Cerebellar cortex (tissue), 1 donor: ENCODE measurements around the gene SCRG1.
A peak's percentile ranks its signal among the peaks of the same experiment; 100 is the strongest.

Experiments used
- DNase-seq: peaks from one replicate; pipeline ENCODE4 v3.0.0-alpha.2; 2015; ENCODE audit warnings: low spot score

Gene SCRG1

DNA sequence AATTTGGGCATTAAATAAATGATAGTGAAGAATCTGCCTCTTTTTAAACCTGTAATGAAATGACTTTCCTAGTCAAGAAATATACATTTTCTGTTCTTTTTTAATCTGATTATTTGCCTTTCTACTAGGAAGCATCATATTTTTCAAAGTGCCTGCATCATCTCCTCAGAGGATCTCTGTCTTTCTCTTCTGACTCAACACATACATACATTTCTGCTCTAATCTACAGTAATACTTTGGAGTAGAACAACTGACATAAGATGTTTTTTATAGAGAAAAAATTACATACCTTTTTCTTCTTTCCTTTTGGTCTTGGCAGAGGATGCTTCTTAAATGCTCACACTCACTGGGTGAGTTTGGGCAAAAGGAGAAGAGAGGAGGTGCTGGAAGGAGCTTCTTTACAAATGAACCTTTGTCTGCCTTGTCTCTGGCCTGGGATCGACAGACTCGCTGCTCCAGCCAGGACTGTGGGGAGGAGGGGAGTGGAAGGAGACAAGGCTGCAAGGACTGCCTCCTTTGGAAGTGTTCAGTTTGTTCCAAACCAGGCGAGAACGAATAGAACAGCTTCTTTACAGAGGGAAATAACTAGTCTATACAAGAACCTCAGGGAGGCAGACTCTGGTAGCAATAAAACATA is at the start of gene SCRG1:
Gene SCRG1, minus strand, starts transcription at position 338 of the 637 bp plus-strand sequence. CDS start 7,702 bp downstream, outside the sequence.
- DNase-seq: peak; percentile 14

DNA sequence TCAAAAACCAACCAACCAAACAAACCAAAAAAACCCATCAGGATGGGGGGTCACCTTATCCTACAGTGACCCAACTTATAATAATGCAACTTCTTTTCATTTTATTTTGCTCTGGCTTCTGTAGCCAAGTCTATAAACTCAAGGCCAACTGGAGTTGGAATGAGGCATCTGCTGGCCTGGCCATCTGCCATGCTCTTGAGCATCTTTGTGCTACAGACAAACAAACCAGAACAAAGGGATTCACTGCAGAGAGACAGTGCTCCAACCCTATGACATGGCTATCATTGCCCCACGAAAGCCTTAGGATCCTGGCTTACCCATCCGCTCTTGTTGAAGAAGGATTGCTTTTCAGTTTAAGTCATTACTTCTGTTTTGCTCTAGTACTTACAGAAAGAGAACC is 49.2 kb upstream of the SCRG1 start:
- peak; percentile 96 for DNase-seq

DNA sequence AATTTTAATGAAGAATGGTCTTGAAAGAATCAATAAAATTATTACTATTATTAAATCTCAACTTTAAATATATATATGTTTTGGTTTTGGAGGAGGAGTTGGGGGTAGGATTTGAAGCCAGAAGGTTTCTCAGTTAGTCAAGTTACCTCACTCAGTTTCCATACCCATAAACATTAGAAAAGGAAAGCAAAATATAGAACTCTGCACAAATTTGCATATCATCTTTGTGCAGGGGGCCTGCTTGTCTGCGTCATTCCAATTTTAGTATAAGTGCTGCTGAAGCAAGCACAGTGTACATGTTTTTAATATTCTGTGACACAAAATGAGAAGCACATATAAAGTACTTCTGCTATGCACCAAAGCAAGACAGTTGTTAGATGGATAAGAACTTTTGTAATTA is 47.5 kb upstream of the SCRG1 start:
- DNase-seq: no peak

DNA sequence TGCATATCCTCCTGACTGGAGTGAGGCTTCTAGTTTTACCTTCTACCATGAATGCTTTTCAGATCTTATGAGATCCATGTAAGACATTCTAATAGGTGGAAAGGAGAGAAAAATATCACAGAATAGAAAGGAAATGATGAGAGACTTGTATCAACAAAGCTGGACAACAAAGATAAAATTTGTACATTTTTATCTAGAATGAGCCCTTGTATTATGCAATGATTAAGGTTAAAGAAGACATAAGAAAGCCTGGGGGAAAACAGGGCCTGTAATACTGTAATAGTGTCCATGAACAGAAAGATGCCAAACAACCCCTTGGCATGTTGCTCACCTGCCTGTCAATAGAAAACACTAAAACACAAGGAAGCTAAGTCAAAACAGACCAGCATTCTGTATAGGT is 44.2 kb upstream of the SCRG1 start:
- no peak for DNase-seq

DNA sequence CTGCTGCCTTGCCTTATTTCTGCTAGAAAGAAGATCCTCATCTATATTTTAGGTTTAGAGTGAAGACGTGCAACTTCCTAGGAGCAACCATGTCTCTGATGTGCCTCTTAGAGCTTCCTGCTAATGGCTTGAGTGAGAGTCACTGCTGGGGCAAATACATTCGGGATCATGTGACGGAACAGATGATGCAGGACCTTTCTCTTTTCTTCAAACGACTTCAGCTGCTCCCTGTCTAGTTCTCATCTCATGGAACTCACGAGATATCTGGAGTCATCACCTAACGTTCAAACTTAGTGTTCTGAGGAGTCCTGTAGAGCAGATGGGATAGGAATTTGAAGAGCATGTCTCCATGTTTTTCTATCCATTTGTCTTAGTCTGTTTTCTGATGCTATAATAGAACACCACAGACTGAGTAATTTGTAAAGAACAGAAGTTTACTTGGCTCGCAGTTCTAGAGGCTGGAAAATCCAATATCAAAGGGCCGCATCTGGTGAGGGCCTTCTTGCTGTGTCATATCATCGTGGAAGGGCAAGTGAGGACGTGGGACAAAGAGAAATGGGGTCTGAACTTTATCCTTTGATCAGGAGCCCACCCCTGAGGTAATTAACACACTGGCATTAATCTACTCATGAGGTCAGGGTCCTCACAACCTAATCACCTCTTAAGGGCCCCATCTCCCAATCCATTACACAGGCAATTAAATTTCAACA is 43.5 kb upstream of the SCRG1 start:
- no peak for DNase-seq

DNA sequence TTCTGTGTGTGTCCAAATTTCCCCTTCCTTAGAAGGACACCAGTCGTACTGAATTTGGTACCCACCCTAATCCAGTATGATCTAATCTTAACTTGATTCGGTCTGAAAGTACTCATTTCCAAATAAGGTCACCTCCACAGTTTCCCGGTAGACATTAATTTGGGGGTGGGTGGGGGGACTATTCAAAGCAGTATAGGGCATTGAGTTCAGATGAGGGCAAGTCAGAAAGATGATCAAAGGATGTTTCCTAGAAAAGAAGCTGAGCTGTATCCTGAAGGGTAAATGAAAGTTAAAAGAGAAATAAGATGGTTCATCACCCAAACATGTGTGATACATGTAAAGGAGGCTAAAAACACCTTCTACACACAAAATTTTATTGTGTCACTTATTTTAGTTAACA is 42.0 kb upstream of the SCRG1 start:
- DNase-seq: no peak

DNA sequence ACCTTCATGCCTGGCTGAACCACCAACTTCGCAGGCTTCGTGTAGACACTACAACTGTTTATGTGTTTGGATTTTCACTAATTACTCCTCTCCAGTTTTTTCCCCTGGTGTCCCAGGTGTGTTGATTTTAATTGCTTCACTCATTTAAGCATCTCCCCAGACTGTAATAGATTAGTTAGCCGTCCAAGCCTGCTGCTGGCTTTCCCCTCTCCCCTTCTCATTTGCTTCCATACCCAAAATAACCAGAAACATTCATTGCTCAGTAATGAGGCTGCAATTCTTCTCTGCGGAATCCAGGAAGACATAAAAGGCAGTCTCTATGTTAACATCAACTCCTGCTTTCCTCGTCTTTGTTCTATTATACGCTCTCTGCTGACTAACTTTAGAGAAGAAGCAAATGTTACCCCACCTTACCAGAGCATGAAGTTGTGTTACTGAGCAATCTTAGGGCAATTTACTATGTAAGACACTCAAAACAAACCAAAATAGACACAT is 37.9 kb upstream of the SCRG1 start:
- DNase-seq: no peak

DNA sequence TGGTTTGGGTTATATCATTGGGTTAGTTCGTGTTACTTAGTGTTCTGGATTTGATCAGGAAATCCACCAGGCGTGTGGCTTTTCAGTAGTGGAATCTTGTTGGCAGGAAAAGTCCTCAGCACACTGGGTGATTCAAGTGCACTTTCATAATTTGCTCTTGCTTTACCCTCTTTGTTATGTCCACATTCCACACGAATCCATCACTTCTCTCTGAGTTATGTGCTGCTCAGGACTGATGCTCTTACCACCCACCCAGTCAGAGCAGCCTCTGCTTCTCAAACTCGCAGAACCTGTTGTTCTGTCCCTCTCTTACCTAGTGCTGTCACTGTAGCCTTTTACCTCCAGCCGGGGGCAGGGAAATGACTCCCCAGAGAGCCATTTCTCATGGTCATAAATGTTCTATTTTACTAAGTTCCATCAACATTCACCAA is 37.2 kb upstream of the SCRG1 start:
- no peak for DNase-seq

DNA sequence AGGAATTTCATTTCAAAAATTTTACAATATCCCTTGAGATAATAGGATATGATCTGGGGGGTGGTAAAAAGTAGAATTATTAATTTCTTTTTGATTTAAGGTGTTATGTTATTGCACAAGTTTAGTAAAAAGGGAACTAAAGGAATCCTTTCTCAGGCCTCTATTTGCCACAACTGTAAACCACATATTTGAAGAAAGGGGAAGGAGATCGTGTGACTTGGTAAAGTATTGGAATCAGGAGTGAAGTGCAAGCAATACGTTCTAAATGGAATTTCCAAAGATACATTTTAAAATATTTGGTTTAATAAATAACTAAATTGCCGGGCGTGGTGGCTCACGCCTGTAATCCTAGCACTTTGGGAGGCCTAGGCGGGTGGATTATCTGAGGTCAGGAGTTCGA is 35.3 kb upstream of the SCRG1 start:
- DNase-seq: no peak

DNA sequence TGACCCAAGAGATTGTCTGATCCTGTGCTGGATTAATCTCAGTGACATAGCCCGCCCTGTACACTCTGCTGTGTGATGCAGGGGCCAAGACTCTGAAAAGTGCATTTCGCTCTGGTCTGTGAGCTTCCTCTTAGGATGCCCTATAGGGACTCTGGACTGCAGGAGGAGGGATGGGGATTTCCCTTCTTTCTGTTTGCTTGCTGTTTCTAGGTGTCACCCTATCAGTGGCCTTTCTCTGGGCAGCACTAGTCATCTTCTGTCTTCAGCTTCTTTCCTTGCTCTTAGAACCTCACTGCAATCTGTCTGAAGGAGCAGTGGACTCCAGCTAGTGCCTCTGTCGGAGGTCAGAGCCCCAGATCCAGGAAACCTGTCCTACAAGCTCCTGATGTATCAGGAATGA is 34.5 kb upstream of the SCRG1 start:
- DNase-seq: no peak

DNA sequence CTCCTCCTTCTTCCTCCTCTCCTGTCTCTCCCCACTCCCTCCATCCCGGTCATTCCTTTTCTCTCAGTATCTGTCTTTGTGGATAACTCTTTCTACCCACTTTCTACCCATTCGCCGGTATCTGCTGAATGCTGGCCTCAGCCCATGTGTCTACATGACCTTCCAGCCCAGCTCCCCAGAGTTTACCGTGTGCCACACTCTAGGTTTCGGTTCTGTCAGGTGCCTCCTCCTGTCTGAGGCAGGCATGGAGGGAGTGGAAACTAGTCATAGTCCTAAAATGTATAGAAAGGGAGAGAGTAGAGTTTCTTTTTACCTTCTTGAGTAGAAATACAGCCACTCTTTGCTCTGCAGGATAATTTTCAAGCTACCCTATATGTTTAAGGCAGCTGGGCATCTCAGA is 33.5 kb upstream of the SCRG1 start:
- DNase-seq: no peak

DNA sequence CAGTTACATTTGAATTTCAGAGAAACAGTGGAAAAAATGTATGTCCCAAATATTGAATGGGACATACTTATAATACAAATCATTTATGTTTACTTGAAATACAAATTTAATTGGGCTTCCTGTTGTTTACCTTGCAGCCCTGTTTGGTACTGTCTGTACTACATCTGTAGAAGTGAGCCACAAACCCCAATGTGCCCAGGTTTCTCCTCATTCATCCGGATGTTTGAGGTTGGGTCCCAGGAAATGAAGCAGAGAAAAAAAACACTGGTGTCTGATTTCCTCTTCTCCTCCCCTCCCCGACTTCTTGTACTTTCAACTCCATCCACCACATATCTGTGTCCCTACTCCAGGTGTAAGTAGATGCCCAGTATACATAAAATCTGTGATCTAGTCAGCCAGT is 27.1 kb upstream of the SCRG1 start:
- DNase-seq: no peak

DNA sequence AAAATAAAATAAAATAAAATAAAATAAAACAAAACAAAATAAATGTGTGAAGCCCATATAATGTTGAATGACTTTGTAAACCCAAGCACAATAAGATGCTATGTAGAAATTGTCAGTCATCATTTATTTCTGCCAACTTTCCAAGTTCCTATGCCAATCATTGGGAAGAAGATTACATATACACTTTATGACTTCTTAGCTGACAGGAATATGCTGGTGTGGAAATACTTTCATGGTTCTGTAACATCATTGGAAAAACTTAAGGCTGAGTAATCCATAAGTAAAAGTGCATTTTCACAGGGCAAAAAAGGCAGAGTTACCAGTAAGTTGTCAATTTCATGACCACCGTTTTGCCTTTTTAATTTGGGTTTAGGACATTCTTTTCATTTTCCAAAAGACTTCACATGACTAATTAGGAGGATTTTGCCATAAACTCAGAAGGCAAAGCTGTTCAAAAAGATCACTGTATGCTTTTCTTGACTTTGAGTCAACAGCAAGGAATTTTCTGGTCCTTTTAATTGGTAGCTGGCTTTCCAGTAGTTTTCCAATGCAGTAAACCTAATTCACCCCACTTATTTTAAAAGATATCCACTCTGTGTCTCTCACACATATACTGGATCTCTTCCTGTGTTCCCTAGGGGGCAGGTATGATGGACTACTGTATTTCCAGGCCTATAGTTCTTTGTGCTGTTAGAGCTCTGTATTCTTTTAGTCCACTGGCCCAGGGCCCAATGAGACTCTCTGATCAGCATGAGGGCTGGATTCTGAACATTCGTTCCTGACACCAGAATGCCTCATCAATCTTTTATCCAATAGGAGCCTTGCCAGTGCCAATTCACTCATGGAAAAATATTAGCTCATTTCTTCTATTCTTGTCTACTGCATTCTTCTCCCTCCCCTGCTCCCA is 26.2 kb upstream of the SCRG1 start:
- no peak for DNase-seq

DNA sequence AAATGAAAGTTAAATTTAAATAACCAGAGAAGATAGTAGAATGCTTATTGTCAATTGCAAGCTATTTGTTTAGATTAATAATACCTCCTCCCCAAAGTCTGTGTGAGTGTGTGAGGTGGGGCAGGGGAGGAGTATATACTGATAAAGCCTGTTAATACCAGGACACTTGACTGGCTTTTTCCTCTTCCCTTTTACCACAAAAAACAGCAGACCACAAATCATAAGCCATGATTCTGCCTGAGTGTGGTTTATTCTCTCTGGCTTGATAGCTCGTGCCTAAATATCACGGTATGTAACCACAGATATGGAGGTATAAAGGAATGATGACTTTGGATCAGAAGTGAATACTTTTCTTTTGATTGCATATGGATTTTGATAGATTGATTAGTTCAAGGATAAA is 21.9 kb upstream of the SCRG1 start:
- no peak for DNase-seq

DNA sequence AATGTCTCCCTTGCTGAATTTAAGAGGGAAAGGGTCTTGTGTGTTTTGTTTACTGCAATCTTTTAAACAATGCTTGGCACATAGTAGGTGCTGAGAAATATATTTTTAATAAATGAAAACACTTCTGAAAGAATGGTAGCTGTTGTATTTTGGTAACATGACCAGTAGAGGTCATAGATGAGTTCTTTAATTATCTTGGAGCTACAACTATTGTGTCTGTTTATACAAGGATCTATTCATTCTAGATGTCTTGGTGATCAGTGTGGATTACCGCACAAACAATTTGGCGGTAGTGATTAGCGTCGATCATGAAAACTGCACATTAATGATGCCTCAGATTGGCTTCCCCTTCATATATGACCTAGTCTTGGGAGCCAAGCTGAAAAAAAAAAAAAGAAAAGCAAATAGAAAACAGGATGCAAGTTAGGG is 21.4 kb upstream of the SCRG1 start:
- DNase-seq: peak; percentile 51

DNA sequence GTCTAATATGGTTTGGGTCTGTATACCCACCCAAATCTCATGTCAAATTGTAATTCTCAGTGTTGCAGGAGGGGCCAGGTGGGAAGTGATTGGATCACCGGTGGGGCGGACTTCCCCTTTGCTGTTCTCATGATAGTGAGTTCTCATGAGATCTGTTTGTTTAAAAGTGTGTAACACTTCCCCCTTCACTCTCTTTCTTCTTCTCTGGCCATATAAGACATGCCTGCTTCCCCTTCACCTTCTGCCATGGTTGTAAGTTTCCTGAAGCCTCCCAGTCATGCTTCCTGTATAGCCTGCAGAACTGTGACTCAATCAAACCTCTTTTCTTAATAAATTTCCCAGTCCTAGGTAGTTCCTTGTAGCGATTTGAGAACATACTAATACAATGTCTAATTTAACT is 19.7 kb upstream of the SCRG1 start:
- DNase-seq: no peak

DNA sequence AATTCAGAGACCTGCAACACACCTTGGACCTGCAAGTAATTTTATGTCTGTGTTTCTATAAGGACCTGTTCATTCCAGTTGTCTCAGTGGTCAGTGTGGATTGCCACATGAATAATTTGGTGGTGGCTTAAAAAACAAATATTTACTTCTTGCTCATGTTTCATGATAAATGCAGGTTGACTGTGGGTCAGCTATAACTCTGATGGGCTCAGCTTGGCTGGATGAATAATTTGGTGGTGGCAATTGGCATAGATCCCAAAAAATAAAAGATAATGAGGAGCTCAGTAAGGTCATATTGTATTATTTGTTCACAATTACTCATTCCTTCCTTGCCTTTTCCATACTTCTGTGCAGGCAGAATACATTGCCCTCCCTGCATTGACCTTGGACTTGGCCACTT is 18.9 kb upstream of the SCRG1 start:
- DNase-seq: no peak

DNA sequence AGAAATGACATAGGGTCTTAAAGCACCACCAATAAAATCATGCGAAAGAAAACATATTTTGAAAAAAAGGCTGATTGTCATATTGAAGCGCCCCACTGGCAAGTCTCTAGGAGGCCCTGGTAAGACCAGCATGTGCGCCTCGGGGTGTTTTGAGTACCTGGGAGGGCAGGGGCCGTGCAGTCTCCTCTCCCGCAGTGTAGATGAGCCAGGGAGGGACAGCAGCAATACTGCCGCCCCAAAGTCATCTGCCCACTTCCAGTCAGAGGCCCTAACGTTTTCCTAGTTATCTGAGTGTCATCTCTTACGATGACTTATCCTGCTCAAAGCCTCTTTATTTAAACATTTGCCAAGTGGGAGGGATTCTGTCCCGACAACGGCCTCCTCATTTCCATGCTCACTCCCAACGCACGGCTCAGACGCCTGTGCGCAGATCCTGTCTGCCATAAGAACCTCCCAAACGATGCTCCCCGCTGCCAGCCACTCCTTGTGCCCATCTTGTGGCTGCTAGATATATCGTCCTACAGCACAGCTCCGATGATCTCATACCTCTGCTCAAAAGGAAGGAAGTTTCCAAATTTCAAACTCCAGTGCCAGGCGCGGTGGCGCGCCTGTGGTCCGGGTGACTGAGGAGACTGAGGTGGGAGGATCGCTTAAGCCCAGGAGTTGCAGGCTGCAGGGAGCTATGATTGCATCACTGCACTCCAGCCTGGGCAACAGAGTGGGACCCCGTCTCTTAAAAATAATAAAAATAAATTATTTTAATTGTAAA is 17.2 kb upstream of the SCRG1 start:
- no peak for DNase-seq

DNA sequence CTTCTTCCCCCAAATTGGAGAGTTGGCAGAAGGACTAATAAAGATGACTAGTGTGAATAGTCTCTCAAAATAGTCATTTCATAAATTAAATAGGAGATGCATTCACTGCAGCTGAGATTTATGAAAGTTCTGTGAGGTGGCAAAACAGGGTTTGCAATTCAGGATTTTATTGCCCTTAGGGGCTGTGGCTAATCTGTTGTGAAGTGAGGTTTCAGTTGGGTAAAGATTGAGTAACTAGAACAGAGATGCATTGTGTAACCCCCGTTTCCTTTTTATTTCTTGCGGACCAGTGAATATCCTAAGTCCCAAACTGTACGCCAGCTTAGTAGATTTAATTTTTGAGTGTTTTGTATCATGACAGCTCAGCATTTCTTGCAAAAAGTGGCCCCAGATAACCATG is 16.2 kb upstream of the SCRG1 start:
- DNase-seq: no peak

DNA sequence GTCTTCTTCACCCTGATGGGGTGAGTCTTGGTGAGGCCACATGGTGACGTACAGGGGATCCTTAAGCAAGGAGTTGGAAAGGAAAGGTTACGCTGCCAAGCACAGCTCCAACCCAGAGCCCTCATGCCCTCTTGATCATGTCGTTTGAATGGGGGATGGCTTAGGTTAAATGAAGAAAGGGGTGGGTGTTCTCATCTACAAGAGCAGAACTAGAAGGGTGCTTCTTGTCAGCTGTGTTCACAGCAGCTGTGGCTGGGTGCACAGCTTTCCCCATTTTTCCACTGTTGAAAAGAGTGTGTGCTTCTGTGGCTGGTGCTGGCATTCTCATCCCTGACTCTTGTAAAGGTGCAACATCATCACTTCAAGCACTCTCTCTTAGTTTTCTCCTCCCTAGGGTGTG is 15.5 kb upstream of the SCRG1 start:
- no peak for DNase-seq

DNA sequence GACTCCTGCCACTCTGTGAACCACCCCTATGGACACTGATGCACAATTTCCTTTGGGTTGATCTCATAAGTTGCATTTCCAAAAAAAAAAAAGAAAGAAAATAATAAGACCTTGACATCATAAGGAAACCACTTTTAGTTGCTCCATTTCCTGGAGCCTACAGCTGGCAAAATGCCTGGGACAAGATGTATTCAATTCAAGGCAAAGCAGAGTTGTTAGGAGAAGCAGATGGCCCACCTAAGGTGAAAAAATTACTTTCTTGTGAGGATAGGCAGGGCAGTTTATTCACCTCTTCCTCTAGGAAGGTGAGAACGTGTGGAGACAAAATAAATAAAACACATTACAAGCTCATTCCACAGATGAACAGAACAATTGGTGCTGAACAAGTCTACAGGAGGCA is 14.1 kb upstream of the SCRG1 start:
- peak; percentile 62 for DNase-seq

DNA sequence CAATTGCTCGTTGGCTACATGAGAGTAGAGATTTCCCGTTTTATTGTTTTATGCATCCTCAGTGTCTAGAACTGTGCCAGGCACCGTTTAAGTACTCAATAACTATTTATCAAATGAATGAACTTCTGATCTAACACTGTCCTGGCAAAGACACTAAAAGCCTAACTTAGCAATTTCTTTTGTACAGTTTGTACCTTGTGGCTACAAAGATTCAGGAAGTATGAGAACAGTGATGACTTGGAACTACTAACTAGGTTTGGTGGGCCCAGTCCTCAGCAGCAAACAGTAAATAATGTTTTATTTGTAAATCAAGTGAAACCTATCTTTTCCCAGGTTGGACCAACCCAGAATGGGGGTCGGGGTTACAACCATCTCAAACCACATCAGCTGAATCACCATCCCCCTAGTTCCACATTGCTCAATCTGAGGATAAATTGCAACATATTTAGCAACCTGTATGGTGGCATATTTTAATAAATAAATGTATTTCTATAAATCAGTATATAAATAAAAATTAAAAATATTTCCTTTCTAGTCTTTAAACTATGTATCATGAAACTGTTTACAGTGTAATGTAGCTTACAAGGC is 12.3 kb upstream of the SCRG1 start:
- DNase-seq: no peak
